CD4-positive, CD25-positive, alpha-beta regulatory T cell (primary cell): ENCODE measurements around the gene EPS8. TPM values are rescaled to one million over a fixed set of nuclear protein-coding genes. Genes with fewer than 3 reads are reported as not detected.
A peak's percentile ranks its signal among the peaks of the same experiment; 100 is the strongest.

Experiments used
- ATAC-seq, 2 donors: fragments of 150-1000 bp; cut with Tn5 transposase; one replicate each; pipeline ENCODE4 v1.10.0; 2021; ENCODE audit warnings: low read depth in 2 of 2, moderate number of reproducible peaks in 2 of 2, moderate library complexity in 1 of 2
- DNase-seq, 3 donors: peaks; one replicate each; pipeline versions ENCODE4 v3.0.0 to v3.0.0-alpha.2; 2012 to 2022; ENCODE audit warnings: mixed read lengths in 1 of 3
- H3K27ac ChIP-seq: one replicate; pipeline ENCODE4 v1.7.0; 2013; ENCODE audit warnings: mild to moderate bottlenecking, low read length; ENCODE audit not compliant: insufficient read depth, poor library complexity, severe bottlenecking
- H3K27me3 ChIP-seq: one replicate; pipeline ENCODE4 v1.7.0; 2013; ENCODE audit warnings: low read length; ENCODE audit not compliant: control insufficient read depth, insufficient read depth
- H3K36me3 ChIP-seq: one replicate; pipeline ENCODE4 v1.7.0; 2013; ENCODE audit warnings: mild to moderate bottlenecking, low read length, moderate library complexity; ENCODE audit not compliant: control insufficient read depth, insufficient read depth
- H3K4me1 ChIP-seq: 2 replicates; pipeline ENCODE4 v1.7.0; 2013; ENCODE audit warnings: mild to moderate bottlenecking, low read length; ENCODE audit not compliant: insufficient read depth, control insufficient read depth, poor library complexity, severe bottlenecking
- H3K4me3 ChIP-seq: one replicate; pipeline ENCODE4 v1.7.0; 2013; ENCODE audit warnings: low read depth, mild to moderate bottlenecking, low read length, moderate library complexity
- H3K9me3 ChIP-seq, 2 experiments: 1 replicate in 1 of 2; 2 replicates in 1 of 2; pipeline ENCODE4 v1.7.0; 2013; ENCODE audit warnings: low read length in 2 of 2, mild to moderate bottlenecking in 1 of 2, moderate library complexity in 1 of 2; ENCODE audit not compliant: control insufficient read depth in 2 of 2
- H3K27ac Mint-ChIP-seq, 3 donors: one replicate each; pipeline ENCODE4 v1.8.0; 2020 to 2022; ENCODE audit warnings: mild to moderate bottlenecking in 3 of 3, mixed read lengths in 3 of 3, moderate library complexity in 2 of 3
- H3K27me3 Mint-ChIP-seq: one replicate; pipeline ENCODE4 v1.8.0; 2022; ENCODE audit warnings: mild to moderate bottlenecking, mixed read lengths
- H3K36me3 Mint-ChIP-seq: one replicate; pipeline ENCODE4 v1.8.0; 2020; ENCODE audit warnings: mixed read lengths
- H3K4me1 Mint-ChIP-seq, 4 donors: one replicate each; pipeline ENCODE4 v1.8.0; 2020 to 2022; ENCODE audit warnings: mixed read lengths in 4 of 4, mild to moderate bottlenecking in 1 of 4
- H3K4me3 Mint-ChIP-seq, 4 donors: one replicate each; pipeline ENCODE4 v1.8.0; 2020 to 2022; ENCODE audit warnings: mild to moderate bottlenecking in 4 of 4, mixed read lengths in 4 of 4, moderate library complexity in 3 of 4
- H3K9me3 Mint-ChIP-seq, 7 donors: one replicate each; pipeline ENCODE4 v1.8.0; 2020 to 2022; ENCODE audit warnings: mixed read lengths in 7 of 7, mild to moderate bottlenecking in 3 of 7, moderate library complexity in 2 of 7
- polyA plus RNA-seq, 4 donors: library from polyadenylated mRNA; unstranded; fragments of 300-500 nt; fragmentation: Illumina TruSeq; gene quantifications; one replicate each; pipeline ENCODE4 v1.2.3, GENCODE V29; 2021
- total RNA-seq: library from RNA; stranded (reverse); gene quantifications from one replicate; pipeline ENCODE4 v1.2.3, GENCODE V29; 2022

Gene EPS8
- total and polyA plus RNA-seq, 5 donors from 2014 or later = 1.1 to 3.3 (median 1.8) TPM

- Histone ChIP-seq H3K4me3 (no peak overlapping the region), H3K27me3 (peaks cover 32% of the 10 kb centered on the region), H3K9me3 (no peaks in the 10 kb centered on the region), H3K36me3 (no peaks in the 10 kb centered on the region), H3K27ac (no peak overlapping the region), H3K4me1 (peaks cover 2% of the 10 kb centered on the region)
- DNase-seq = no peak
- Mint-ChIP-seq H3K27ac (no peak overlapping the region), H3K4me1 (peaks cover 0 to 9% (median 3%) of the 10 kb centered on the region in 4 donors), H3K27me3 (peaks cover 38% of the 10 kb centered on the region), H3K4me3 (no peak overlapping the region), H3K9me3 (peaks cover 0 to 4% (median 0%) of the 10 kb centered on the region in 7 donors), H3K36me3 (no peaks in the 10 kb centered on the region)
- ATAC-seq = no peak
These were observed 5.6 kb upstream of the EPS8 start for GRCh38 chr12:15794836-15795235.

GRCh38 chr12:15794196-15794595 lies 5.0 kb upstream of the EPS8 start:
- DNase-seq (no peak), ATAC-seq (no peak)
- peaks cover 0 to 4% (median 0%) of the 10 kb centered on the region in 7 donors for H3K9me3 Mint-ChIP-seq
- no peak overlapping the region for H3K4me3 Mint-ChIP-seq
- H3K27ac Mint-ChIP-seq = no peak overlapping the region
- peaks cover 33% of the 10 kb centered on the region for H3K27me3 ChIP-seq
- no peaks in the 10 kb centered on the region for H3K36me3 ChIP-seq
- peaks cover 0 to 12% (median 4%) of the 10 kb centered on the region in 4 donors for H3K4me1 Mint-ChIP-seq
- H3K4me3 ChIP-seq = no peak overlapping the region
- peaks cover 37% of the 10 kb centered on the region for H3K27me3 Mint-ChIP-seq
- no peaks in the 10 kb centered on the region for H3K36me3 Mint-ChIP-seq
- no peaks in the 10 kb centered on the region for H3K9me3 ChIP-seq
- no peak overlapping the region for H3K27ac ChIP-seq
- peaks cover 8% of the 10 kb centered on the region for H3K4me1 ChIP-seq

- peak; percentile 13 to 27 for ATAC-seq
- no peaks in the 10 kb centered on the region for H3K9me3 ChIP-seq
- Mint-ChIP-seq H3K27me3 (peaks cover 65% of the 10 kb centered on the region), H3K27ac (peak overlapping the region in 2 of 3 donors; percentile 24 to 38), H3K4me3 (peak overlapping the region; percentile 85 to 96 (median 91)), H3K4me1 (peaks cover 11 to 22% (median 12%) of the 10 kb centered on the region in 4 donors), H3K36me3 (no peaks in the 10 kb centered on the region), H3K9me3 (peaks cover 0 to 2% (median 0%) of the 10 kb centered on the region in 7 donors)
- DNase-seq = peak in 2 of 3 donors; percentile 11 to 25
- H3K4me1 ChIP-seq = peaks cover 23% of the 10 kb centered on the region
- peak overlapping the region; percentile 66 for H3K4me3 ChIP-seq
- H3K36me3 ChIP-seq = no peaks in the 10 kb centered on the region
- H3K27ac ChIP-seq = peak overlapping the region; percentile 2
- peaks cover 58% of the 10 kb centered on the region for H3K27me3 ChIP-seq
These were observed 662 bp downstream of the EPS8 start for GRCh38 chr12:15788233-15789219.

- peak overlapping the region; percentile 40 to 94 (median 88) for H3K4me3 Mint-ChIP-seq
- peaks cover 64% of the 10 kb centered on the region for H3K27me3 Mint-ChIP-seq
- peaks cover 0 to 2% (median 0%) of the 10 kb centered on the region in 7 donors for H3K9me3 Mint-ChIP-seq
- Histone ChIP-seq H3K36me3 (no peaks in the 10 kb centered on the region), H3K4me1 (peaks cover 23% of the 10 kb centered on the region), H3K27me3 (peaks cover 57% of the 10 kb centered on the region), H3K9me3 (no peaks in the 10 kb centered on the region), H3K27ac (no peak overlapping the region), H3K4me3 (peak overlapping the region; percentile 66)
- no peaks in the 10 kb centered on the region for H3K36me3 Mint-ChIP-seq
- DNase-seq (no peak), ATAC-seq (no peak)
- H3K27ac Mint-ChIP-seq = no peak overlapping the region
- peaks cover 11 to 22% (median 12%) of the 10 kb centered on the region in 4 donors for H3K4me1 Mint-ChIP-seq
These were observed 1.4 kb downstream of the EPS8 start for GRCh38 chr12:15787778-15788177.

GRCh38 chr12:15786772-15787171 lies 2.4 kb downstream of the EPS8 start:
- DNase-seq (no peak), ATAC-seq (no peak)
- peaks cover 11 to 22% (median 12%) of the 10 kb centered on the region in 4 donors for H3K4me1 Mint-ChIP-seq
- Histone ChIP-seq H3K27me3 (peaks cover 54% of the 10 kb centered on the region), H3K4me3 (no peak overlapping the region), H3K36me3 (no peaks in the 10 kb centered on the region), H3K9me3 (no peaks in the 10 kb centered on the region), H3K4me1 (peaks cover 23% of the 10 kb centered on the region), H3K27ac (no peak overlapping the region)
- peaks cover 54% of the 10 kb centered on the region for H3K27me3 Mint-ChIP-seq
- H3K9me3 Mint-ChIP-seq = peaks cover 0 to 2% (median 0%) of the 10 kb centered on the region in 7 donors
- H3K27ac Mint-ChIP-seq = no peak overlapping the region
- H3K36me3 Mint-ChIP-seq = no peaks in the 10 kb centered on the region
- H3K4me3 Mint-ChIP-seq = peak overlapping the region in 2 of 4 donors; percentile 1 to 88

- Histone ChIP-seq H3K27me3 (peaks cover 43% of the 10 kb centered on the region), H3K27ac (no peak overlapping the region), H3K9me3 (no peaks in the 10 kb centered on the region), H3K36me3 (no peaks in the 10 kb centered on the region), H3K4me3 (no peak overlapping the region), H3K4me1 (peaks cover 6% of the 10 kb centered on the region)
- no peaks in the 10 kb centered on the region for H3K36me3 Mint-ChIP-seq
- no peak overlapping the region for H3K27ac Mint-ChIP-seq
- peaks cover 42% of the 10 kb centered on the region for H3K27me3 Mint-ChIP-seq
- H3K4me3 Mint-ChIP-seq = no peak overlapping the region
- peaks cover 0 to 2% (median 0%) of the 10 kb centered on the region in 7 donors for H3K9me3 Mint-ChIP-seq
- ATAC-seq (no peak), DNase-seq (no peak)
- peaks cover 1 to 8% (median 7%) of the 10 kb centered on the region in 4 donors for H3K4me1 Mint-ChIP-seq
These were observed 5.9 kb downstream of the EPS8 start for GRCh38 chr12:15783288-15783687.

- Mint-ChIP-seq H3K27ac (no peak overlapping the region), H3K4me3 (no peak overlapping the region), H3K27me3 (peaks cover 37% of the 10 kb centered on the region), H3K9me3 (peaks cover 0 to 2% (median 0%) of the 10 kb centered on the region in 7 donors), H3K4me1 (peaks cover 0 to 5% (median under 1%) of the 10 kb centered on the region in 4 donors), H3K36me3 (no peaks in the 10 kb centered on the region)
- Histone ChIP-seq H3K4me1 (no peaks in the 10 kb centered on the region), H3K27ac (no peak overlapping the region), H3K4me3 (no peak overlapping the region), H3K9me3 (no peaks in the 10 kb centered on the region), H3K27me3 (peaks cover 37% of the 10 kb centered on the region), H3K36me3 (no peaks in the 10 kb centered on the region)
- DNase-seq = no peak
- no peak for ATAC-seq
These were observed 6.5 kb downstream of the EPS8 start for GRCh38 chr12:15782667-15783066.
